ENCODE results near the gene ZNF740. TPM values are rescaled to one million over a fixed set of nuclear protein-coding genes. Genes with fewer than 3 reads are reported as not detected.

The ZNF740 gene
- total and polyA plus RNA-seq, 2 of the 8 experiments (the other 6 are each of a cell fraction or from before 2014, with no cell fraction given): 8.2 to 40.0 TPM

DNA sequence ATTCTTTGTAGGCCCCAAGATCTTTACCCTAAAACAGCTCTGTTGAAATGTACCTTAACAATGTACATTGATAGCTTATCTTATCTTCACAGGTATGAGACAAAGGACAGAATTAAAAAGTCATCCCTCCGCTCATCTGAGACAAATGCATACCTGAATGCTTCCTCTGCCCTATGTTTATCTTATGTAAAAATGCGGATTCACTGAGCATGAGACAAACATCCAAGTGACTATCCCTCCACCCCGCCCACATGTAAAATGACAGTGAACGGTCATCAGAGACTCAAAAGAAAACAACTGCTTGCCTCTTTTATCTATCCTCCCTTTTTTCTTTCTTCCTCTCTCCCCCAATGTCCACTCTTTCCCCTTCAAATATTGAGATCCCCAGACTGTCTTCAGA, 37.2 kb upstream of the ZNF740 start (continued):
- TF ChIP-seq, protein P1, sequence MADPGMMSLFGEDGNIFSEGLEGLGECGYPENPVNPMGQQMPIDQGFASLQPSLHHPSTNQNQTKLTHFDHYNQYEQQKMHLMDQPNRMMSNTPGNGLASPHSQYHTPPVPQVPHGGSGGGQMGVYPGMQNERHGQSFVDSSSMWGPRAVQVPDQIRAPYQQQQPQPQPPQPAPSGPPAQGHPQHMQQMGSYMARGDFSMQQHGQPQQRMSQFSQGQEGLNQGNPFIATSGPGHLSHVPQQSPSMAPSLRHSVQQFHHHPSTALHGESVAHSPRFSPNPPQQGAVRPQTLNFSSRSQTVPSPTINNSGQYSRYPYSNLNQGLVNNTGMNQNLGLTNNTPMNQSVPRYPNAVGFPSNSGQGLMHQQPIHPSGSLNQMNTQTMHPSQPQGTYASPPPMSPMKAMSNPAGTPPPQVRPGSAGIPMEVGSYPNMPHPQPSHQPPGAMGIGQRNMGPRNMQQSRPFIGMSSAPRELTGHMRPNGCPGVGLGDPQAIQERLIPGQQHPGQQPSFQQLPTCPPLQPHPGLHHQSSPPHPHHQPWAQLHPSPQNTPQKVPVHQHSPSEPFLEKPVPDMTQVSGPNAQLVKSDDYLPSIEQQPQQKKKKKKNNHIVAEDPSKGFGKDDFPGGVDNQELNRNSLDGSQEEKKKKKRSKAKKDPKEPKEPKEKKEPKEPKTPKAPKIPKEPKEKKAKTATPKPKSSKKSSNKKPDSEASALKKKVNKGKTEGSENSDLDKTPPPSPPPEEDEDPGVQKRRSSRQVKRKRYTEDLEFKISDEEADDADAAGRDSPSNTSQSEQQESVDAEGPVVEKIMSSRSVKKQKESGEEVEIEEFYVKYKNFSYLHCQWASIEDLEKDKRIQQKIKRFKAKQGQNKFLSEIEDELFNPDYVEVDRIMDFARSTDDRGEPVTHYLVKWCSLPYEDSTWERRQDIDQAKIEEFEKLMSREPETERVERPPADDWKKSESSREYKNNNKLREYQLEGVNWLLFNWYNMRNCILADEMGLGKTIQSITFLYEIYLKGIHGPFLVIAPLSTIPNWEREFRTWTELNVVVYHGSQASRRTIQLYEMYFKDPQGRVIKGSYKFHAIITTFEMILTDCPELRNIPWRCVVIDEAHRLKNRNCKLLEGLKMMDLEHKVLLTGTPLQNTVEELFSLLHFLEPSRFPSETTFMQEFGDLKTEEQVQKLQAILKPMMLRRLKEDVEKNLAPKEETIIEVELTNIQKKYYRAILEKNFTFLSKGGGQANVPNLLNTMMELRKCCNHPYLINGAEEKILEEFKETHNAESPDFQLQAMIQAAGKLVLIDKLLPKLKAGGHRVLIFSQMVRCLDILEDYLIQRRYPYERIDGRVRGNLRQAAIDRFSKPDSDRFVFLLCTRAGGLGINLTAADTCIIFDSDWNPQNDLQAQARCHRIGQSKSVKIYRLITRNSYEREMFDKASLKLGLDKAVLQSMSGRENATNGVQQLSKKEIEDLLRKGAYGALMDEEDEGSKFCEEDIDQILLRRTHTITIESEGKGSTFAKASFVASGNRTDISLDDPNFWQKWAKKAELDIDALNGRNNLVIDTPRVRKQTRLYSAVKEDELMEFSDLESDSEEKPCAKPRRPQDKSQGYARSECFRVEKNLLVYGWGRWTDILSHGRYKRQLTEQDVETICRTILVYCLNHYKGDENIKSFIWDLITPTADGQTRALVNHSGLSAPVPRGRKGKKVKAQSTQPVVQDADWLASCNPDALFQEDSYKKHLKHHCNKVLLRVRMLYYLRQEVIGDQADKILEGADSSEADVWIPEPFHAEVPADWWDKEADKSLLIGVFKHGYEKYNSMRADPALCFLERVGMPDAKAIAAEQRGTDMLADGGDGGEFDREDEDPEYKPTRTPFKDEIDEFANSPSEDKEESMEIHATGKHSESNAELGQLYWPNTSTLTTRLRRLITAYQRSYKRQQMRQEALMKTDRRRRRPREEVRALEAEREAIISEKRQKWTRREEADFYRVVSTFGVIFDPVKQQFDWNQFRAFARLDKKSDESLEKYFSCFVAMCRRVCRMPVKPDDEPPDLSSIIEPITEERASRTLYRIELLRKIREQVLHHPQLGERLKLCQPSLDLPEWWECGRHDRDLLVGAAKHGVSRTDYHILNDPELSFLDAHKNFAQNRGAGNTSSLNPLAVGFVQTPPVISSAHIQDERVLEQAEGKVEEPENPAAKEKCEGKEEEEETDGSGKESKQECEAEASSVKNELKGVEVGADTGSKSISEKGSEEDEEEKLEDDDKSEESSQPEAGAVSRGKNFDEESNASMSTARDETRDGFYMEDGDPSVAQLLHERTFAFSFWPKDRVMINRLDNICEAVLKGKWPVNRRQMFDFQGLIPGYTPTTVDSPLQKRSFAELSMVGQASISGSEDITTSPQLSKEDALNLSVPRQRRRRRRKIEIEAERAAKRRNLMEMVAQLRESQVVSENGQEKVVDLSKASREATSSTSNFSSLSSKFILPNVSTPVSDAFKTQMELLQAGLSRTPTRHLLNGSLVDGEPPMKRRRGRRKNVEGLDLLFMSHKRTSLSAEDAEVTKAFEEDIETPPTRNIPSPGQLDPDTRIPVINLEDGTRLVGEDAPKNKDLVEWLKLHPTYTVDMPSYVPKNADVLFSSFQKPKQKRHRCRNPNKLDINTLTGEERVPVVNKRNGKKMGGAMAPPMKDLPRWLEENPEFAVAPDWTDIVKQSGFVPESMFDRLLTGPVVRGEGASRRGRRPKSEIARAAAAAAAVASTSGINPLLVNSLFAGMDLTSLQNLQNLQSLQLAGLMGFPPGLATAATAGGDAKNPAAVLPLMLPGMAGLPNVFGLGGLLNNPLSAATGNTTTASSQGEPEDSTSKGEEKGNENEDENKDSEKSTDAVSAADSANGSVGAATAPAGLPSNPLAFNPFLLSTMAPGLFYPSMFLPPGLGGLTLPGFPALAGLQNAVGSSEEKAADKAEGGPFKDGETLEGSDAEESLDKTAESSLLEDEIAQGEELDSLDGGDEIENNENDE (IDR thresholded peaks at IDR 0.05; ENCODE audit: insufficient replicate concordance, low read length): no peak
- no peak for TF ChIP-seq KDM4A (IDR thresholded peaks at IDR 0.05; ENCODE audit: low read depth, low read length, severe bottlenecking)
- TF ChIP-seq KDM5A (IDR thresholded peaks at IDR 0.05; ENCODE audit: low read length): no peak
- TF ChIP-seq, protein P2, sequence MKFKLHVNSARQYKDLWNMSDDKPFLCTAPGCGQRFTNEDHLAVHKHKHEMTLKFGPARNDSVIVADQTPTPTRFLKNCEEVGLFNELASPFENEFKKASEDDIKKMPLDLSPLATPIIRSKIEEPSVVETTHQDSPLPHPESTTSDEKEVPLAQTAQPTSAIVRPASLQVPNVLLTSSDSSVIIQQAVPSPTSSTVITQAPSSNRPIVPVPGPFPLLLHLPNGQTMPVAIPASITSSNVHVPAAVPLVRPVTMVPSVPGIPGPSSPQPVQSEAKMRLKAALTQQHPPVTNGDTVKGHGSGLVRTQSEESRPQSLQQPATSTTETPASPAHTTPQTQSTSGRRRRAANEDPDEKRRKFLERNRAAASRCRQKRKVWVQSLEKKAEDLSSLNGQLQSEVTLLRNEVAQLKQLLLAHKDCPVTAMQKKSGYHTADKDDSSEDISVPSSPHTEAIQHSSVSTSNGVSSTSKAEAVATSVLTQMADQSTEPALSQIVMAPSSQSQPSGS (IDR thresholded peaks at IDR 0.05; ENCODE audit: low read length): no peak
- TF ChIP-seq POLR2AphosphoS5 (IDR thresholded peaks at IDR 0.05; ENCODE audit: low read depth, low read length): no peak
- no peak for TF ChIP-seq RXRA (IDR thresholded peaks at IDR 0.05; ENCODE audit: insufficient read depth, low read depth, low read length)
- TF ChIP-seq, protein P3, sequence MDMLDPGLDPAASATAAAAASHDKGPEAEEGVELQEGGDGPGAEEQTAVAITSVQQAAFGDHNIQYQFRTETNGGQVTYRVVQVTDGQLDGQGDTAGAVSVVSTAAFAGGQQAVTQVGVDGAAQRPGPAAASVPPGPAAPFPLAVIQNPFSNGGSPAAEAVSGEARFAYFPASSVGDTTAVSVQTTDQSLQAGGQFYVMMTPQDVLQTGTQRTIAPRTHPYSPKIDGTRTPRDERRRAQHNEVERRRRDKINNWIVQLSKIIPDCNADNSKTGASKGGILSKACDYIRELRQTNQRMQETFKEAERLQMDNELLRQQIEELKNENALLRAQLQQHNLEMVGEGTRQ (IDR thresholded peaks at IDR 0.05; ENCODE audit: low read length): no peak
- no peak for TF ChIP-seq EGR1 (IDR thresholded peaks at IDR 0.05; ENCODE audit: borderline replicate concordance, low read depth, low read length)
- TF ChIP-seq TEAD4 (IDR thresholded peaks at IDR 0.05; ENCODE audit: low read depth, low read length): no peak
